ENCODE results near the gene BSCL2.
"Not testable (repeated sequence)": the region's sequence is repeated elsewhere in the genome, so short reads cannot be mapped to it uniquely, and the experiment has no call there.

BSCL2 gene

DNA sequence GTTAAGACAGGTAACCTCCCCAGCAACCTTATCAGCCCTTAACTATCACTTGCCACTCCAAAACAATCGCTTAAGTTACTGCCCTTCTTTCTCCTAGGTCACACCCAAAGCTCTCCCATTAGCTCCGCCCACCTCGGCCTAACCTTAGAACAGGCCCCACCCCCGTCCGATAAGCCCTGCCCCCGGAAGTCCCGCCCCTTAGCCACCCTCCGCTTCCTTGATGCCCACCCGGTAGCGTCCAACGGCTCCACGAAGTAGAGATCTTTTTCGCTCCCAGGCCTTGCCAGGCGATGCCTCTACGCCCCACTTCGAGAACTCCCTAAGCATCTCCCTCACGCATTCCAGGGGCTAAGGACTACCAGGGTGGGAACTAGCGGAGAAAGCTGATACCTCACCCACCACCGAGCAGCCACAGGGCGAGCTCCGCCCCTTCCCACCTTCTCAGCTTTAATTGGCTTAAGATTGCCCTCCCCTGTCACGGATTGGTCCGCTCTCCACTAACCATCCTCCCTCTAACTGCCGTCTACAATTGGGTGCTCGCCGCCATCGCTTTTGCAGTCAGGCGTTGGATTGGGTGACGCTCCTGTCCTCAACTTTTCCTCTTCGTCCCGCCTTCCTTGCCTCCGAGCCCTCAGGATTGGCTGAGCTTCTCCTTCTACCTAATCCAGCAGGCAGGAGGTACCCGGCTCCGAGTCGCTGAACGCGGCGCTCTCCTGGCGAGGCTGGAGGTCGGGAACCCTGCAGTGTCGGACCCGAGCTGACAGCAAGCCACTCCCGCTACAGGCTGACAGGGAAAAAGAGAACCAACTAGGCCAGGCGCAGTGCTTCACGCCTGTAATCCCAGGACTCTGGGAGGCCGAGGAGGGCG, 46.7 kb upstream of the BSCL2 start, which contains the start of gene ZBTB3:
TSS of gene ZBTB3 (minus strand) at position 425 of the 868 bp plus-strand sequence. CDS start 496 bp downstream, outside the sequence.
- no peak for TF ChIP-seq ZFP3 (CRISPR knock-in tag; IDR thresholded peaks at IDR 0.05)
- no peak for TF ChIP-seq ZNF70 (CRISPR knock-in tag; IDR thresholded peaks at IDR 0.05)
- ATAC-seq = peak; percentile 99

DNA sequence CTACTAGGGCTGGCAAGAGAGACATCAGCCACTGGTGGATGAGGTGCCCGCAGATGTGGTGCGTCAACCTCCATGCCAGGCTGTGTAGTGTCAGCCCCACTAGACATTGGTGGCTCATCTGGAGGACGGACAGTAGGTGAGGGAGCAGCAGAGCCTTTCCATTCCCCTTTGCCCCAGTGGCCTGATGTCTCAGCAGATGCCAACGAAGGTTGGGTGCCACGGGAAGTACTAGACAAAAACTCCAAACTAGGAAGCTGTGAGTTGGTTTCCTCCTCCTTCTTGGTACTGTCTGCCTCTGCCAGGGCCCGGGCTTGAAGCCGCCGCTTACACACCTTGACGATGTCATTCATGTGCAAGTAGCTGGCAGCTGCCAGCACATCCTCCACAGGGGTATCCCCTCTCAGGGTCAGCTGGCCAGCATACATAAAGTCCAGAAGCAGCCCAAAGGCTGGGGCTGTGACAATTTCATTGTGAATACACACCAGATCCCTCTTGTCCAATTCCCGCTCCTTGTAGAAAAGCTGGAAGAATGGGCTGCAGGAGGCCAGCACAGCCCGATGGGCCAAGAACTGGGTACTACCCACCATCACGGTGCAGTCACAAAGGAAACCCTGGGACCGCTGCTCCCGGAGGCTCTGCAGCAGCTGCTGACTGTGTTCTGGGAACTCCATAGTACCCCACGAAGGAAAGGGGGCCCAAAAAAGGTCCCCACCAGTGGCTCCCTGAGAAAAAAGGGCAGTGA, 45.9 kb upstream of the BSCL2 start:
- ATAC-seq = peak; percentile 2; the same call in 2 of the 3 replicates
- TF ChIP-seq, protein P1, sequence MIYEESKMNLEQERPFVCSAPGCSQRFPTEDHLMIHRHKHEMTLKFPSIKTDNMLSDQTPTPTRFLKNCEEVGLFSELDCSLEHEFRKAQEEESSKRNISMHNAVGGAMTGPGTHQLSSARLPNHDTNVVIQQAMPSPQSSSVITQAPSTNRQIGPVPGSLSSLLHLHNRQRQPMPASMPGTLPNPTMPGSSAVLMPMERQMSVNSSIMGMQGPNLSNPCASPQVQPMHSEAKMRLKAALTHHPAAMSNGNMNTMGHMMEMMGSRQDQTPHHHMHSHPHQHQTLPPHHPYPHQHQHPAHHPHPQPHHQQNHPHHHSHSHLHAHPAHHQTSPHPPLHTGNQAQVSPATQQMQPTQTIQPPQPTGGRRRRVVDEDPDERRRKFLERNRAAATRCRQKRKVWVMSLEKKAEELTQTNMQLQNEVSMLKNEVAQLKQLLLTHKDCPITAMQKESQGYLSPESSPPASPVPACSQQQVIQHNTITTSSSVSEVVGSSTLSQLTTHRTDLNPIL (CRISPR knock-in tag; IDR thresholded peaks at IDR 0.05; ENCODE audit: low read depth) = no peak
- TF ChIP-seq ZNF565 (CRISPR knock-in tag; conservative IDR thresholded peaks at IDR 0.05; ENCODE audit: low read depth) = no peak
- no peak for TF ChIP-seq TCF4 (CRISPR knock-in tag; IDR thresholded peaks at IDR 0.05; ENCODE audit: borderline replicate concordance)
- TF ChIP-seq, protein P2, sequence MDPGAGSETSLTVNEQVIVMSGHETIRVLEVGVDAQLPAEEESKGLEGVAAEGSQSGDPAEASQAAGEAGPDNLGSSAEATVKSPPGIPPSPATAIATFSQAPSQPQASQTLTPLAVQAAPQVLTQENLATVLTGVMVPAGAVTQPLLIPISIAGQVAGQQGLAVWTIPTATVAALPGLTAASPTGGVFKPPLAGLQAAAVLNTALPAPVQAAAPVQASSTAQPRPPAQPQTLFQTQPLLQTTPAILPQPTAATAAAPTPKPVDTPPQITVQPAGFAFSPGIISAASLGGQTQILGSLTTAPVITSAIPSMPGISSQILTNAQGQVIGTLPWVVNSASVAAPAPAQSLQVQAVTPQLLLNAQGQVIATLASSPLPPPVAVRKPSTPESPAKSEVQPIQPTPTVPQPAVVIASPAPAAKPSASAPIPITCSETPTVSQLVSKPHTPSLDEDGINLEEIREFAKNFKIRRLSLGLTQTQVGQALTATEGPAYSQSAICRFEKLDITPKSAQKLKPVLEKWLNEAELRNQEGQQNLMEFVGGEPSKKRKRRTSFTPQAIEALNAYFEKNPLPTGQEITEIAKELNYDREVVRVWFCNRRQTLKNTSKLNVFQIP (CRISPR knock-in tag; IDR thresholded peaks at IDR 0.05; ENCODE audit: borderline replicate concordance, low read depth) = no peak
- no peak for TF ChIP-seq RARB (CRISPR knock-in tag; IDR thresholded peaks at IDR 0.05)
- no peak for TF ChIP-seq ISL1 (CRISPR knock-in tag; IDR thresholded peaks at IDR 0.05)
- no peak for TF ChIP-seq TOX (CRISPR knock-in tag; IDR thresholded peaks at IDR 0.05; ENCODE audit: borderline replicate concordance)
- no peak for TF ChIP-seq ZNF8 (CRISPR knock-in tag; IDR thresholded peaks at IDR 0.05)
- TF ChIP-seq ZC3H10 (CRISPR knock-in tag; IDR thresholded peaks at IDR 0.05) = no peak
- TF ChIP-seq, protein P3, sequence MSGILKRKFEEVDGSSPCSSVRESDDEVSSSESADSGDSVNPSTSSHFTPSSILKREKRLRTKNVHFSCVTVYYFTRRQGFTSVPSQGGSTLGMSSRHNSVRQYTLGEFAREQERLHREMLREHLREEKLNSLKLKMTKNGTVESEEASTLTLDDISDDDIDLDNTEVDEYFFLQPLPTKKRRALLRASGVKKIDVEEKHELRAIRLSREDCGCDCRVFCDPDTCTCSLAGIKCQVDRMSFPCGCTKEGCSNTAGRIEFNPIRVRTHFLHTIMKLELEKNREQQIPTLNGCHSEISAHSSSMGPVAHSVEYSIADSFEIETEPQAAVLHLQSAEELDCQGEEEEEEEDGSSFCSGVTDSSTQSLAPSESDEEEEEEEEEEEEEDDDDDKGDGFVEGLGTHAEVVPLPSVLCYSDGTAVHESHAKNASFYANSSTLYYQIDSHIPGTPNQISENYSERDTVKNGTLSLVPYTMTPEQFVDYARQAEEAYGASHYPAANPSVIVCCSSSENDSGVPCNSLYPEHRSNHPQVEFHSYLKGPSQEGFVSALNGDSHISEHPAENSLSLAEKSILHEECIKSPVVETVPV (CRISPR knock-in tag; IDR thresholded peaks at IDR 0.05) = no peak
- TF ChIP-seq ZNF70 (CRISPR knock-in tag; IDR thresholded peaks at IDR 0.05) = no peak
- no peak for TF ChIP-seq CSDC2 (CRISPR knock-in tag; IDR thresholded peaks at IDR 0.05)

DNA sequence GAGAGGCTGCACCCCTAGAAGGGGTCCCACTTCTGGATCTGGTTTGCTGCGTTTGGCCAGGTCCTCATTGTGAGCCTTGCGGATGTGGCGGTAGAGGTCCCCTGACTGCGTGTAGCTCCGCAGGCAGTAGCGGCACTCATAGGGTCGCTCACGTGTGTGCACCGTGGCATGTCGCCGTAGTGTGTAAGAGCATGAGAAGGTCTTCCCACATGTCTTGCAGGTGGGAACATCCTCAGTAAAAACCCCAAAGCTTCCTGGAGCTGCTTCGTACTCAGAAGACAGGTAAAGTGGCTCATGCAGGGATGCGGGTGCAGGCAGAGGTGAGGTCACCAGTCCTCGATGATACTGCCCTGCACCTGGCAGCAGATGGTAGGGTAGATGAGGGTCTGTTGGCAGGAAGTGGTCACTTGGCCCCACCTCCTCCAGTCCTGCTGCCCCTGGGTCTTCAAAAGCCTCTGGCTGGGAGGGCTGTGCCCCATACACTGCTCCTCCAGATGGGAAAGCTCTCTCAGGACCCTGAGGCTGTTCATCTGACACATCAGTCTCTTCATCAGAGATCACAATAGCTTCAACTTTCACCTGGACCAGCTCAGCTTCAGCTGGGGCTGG, 45.1 kb upstream of the BSCL2 start:
- TF ChIP-seq TOX (CRISPR knock-in tag; IDR thresholded peaks at IDR 0.05; ENCODE audit: borderline replicate concordance) = no peak
- no peak for TF ChIP-seq RARB (CRISPR knock-in tag; IDR thresholded peaks at IDR 0.05)
- TF ChIP-seq, protein P4, sequence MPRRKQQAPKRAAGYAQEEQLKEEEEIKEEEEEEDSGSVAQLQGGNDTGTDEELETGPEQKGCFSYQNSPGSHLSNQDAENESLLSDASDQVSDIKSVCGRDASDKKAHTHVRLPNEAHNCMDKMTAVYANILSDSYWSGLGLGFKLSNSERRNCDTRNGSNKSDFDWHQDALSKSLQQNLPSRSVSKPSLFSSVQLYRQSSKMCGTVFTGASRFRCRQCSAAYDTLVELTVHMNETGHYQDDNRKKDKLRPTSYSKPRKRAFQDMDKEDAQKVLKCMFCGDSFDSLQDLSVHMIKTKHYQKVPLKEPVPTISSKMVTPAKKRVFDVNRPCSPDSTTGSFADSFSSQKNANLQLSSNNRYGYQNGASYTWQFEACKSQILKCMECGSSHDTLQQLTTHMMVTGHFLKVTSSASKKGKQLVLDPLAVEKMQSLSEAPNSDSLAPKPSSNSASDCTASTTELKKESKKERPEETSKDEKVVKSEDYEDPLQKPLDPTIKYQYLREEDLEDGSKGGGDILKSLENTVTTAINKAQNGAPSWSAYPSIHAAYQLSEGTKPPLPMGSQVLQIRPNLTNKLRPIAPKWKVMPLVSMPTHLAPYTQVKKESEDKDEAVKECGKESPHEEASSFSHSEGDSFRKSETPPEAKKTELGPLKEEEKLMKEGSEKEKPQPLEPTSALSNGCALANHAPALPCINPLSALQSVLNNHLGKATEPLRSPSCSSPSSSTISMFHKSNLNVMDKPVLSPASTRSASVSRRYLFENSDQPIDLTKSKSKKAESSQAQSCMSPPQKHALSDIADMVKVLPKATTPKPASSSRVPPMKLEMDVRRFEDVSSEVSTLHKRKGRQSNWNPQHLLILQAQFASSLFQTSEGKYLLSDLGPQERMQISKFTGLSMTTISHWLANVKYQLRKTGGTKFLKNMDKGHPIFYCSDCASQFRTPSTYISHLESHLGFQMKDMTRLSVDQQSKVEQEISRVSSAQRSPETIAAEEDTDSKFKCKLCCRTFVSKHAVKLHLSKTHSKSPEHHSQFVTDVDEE (CRISPR knock-in tag; IDR thresholded peaks at IDR 0.05) = no peak
- TF ChIP-seq, protein P5, sequence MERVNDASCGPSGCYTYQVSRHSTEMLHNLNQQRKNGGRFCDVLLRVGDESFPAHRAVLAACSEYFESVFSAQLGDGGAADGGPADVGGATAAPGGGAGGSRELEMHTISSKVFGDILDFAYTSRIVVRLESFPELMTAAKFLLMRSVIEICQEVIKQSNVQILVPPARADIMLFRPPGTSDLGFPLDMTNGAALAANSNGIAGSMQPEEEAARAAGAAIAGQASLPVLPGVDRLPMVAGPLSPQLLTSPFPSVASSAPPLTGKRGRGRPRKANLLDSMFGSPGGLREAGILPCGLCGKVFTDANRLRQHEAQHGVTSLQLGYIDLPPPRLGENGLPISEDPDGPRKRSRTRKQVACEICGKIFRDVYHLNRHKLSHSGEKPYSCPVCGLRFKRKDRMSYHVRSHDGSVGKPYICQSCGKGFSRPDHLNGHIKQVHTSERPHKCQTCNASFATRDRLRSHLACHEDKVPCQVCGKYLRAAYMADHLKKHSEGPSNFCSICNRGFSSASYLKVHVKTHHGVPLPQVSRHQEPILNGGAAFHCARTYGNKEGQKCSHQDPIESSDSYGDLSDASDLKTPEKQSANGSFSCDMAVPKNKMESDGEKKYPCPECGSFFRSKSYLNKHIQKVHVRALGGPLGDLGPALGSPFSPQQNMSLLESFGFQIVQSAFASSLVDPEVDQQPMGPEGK (CRISPR knock-in tag; IDR thresholded peaks at IDR 0.05; ENCODE audit: borderline replicate concordance) = no peak
- TF ChIP-seq, protein P3 (CRISPR knock-in tag; IDR thresholded peaks at IDR 0.05) = no peak
- no peak for TF ChIP-seq ZNF565 (CRISPR knock-in tag; conservative IDR thresholded peaks at IDR 0.05; ENCODE audit: low read depth)
- no peak for TF ChIP-seq PPARA (CRISPR knock-in tag; IDR thresholded peaks at IDR 0.05; ENCODE audit: borderline replicate concordance)
- TF ChIP-seq SNAI2 (CRISPR knock-in tag; IDR thresholded peaks at IDR 0.05) = no peak
- TF ChIP-seq GLIS3 (CRISPR knock-in tag; IDR thresholded peaks at IDR 0.05) = no peak
- no peak for TF ChIP-seq ZFP3 (CRISPR knock-in tag; IDR thresholded peaks at IDR 0.05)
- no peak for TF ChIP-seq OSR1 (CRISPR knock-in tag; IDR thresholded peaks at IDR 0.05)
- TF ChIP-seq ZFP30 (CRISPR knock-in tag; IDR thresholded peaks at IDR 0.05) = no peak
- no peak for ATAC-seq

DNA sequence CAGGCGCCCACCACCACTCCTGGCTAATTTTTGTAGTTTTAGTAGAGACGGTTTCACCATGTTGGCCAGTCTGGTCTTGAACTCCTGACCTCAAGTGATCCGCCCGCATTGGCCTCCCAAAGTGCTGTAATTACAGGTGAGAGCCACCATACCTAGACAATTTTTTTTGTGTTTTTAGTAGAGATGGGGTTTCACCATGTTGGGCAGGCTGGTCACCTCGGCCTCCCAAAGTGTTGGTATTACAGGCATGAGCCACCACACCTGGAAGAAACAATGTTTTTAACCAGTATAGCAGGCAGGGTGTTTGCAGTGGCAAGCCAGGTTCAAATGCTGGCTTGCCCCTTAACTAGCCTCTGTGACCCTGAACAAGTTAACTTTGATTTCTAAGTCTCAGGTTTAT, 42.7 kb upstream of the BSCL2 start:
- ATAC-seq = not testable (repeated sequence)
